A673 (cell line): ENCODE results near the gene PRR30. TPM values are rescaled to one million over a fixed set of nuclear protein-coding genes. Genes with fewer than 3 reads are reported as not detected.
"Not testable (repeated sequence)": the region's sequence is repeated elsewhere in the genome, so short reads cannot be mapped to it uniquely, and the experiment has no call there.

Source experiments
- BruUV-seq: library from RNA; stranded (reverse); fragments of 400-500 nt; replicated peaks from 2 replicates; lab custom pipeline; 2021; lab: Mats Ljungman, UMichigan
- CTCF ChIA-PET: fragments of 300-600 bp; sonication (Branson Sonifier 250); formaldehyde crosslinking; loops from one replicate; lab custom pipeline; 2022; ENCODE audit warnings: antibody characterized with exemption; lab: Charles Lee
- POLR2A ChIA-PET: fragments of 300-600 bp; sonication (Branson Sonifier 250); formaldehyde crosslinking; loops from one replicate; lab custom pipeline; 2022; ENCODE audit warnings: antibody characterized with exemption; ENCODE audit not compliant: low non-redundant PET; lab: Charles Lee
- DNase-seq: peaks from one replicate; pipeline ENCODE4 v3.0.0-alpha.2; 2015; ENCODE audit warnings: low spot score
- H3K27ac ChIP-seq: fragments of 200-600 bp; sonication (generic); 2 replicates; pipeline ENCODE4 v1.5.1; 2016; ENCODE audit warnings: mixed run types, low read depth, mild to moderate bottlenecking, mixed read lengths, antibody characterized with exemption, low read length; ENCODE audit not compliant: poor library complexity, severe bottlenecking
- H3K27me3 ChIP-seq: fragments of 200-600 bp; sonication (generic); replicated peaks from 2 replicates; pipeline ENCODE4 v1.6.1; 2017; ENCODE audit warnings: mixed run types, low read depth, mild to moderate bottlenecking, mixed read lengths, antibody characterized with exemption, low read length; ENCODE audit not compliant: insufficient read depth, poor library complexity
- H3K36me3 ChIP-seq: fragments of 200-600 bp; sonication (generic); 2 replicates; pipeline ENCODE4 v1.6.1; 2016; ENCODE audit warnings: mixed run types, mild to moderate bottlenecking, mixed read lengths, antibody characterized with exemption, low read length; ENCODE audit not compliant: insufficient read depth, poor library complexity, severe bottlenecking
- H3K4me1 ChIP-seq: fragments of 200-600 bp; sonication (generic); 2 replicates; pipeline ENCODE4 v1.6.1; 2017; ENCODE audit warnings: mixed run types, mild to moderate bottlenecking, mixed read lengths, antibody characterized with exemption, low read length; ENCODE audit not compliant: insufficient read depth, poor library complexity, severe bottlenecking
- H3K4me3 ChIP-seq: fragments of 200-600 bp; sonication (generic); 2 replicates; pipeline ENCODE4 v1.5.1; 2016; ENCODE audit warnings: low read depth, mixed run types, mild to moderate bottlenecking, mixed read lengths, low read length; ENCODE audit not compliant: poor library complexity, severe bottlenecking
- H3K9me3 ChIP-seq: fragments of 200-600 bp; sonication (generic); 2 replicates; pipeline ENCODE4 v1.6.1; 2016; ENCODE audit warnings: mixed run types, low read depth, mild to moderate bottlenecking, mixed read lengths, antibody characterized with exemption, low read length; ENCODE audit not compliant: poor library complexity, severe bottlenecking
- CTCF ChIP-seq: fragments of 300-800, 200-600 bp; sonication (generic); conservative IDR thresholded peaks from 2 replicates; pipeline ENCODE4 v1.5.1; 2017; ENCODE audit warnings: low read depth, mild to moderate bottlenecking, antibody characterized with exemption, low read length, moderate library complexity, mixed read lengths
- EZH2 ChIP-seq: fragments of 200-600 bp; sonication (generic); IDR thresholded peaks from 2 replicates; pipeline ENCODE4 v1.6.1; 2017; ENCODE audit warnings: borderline replicate concordance, low read depth, mild to moderate bottlenecking, mixed read lengths, antibody characterized with exemption, low read length; ENCODE audit not compliant: poor library complexity, severe bottlenecking
- intact Hi-C: fragments of 100-400 bp; cut with micrococcal nuclease; formaldehyde crosslinking; loops from one replicate; pipeline ENCODE4 v1.10.0; 2022; ENCODE audit not compliant: unreplicated experiment
- total RNA-seq: library from RNA; stranded (reverse); gene quantifications from 2 replicates; pipeline ENCODE4 v1.2.3, GENCODE V29; 2021

The PRR30 gene
- total RNA-seq, 1 experiment from 2014 or later = not detected

- CTCF ChIA-PET = not testable (repeated sequence)
Measured at GRCh38 chr2:27110603-27111352, 28.4 kb downstream of the PRR30 start.

GRCh38 chr2:27109083-27109482, 30.1 kb downstream of the PRR30 start:
- ChIA-PET POLR2A (interaction anchor here (0.6 kb wide), 1 partner anchor 67 kb away, joined by 3 read pairs; no protein-coding TSS in a partner anchor), CTCF (no interaction called here)
- Histone ChIP-seq H3K4me1 (no peaks in the 10 kb centered on the region), H3K27ac (no peak overlapping the region), H3K4me3 (no peak overlapping the region), H3K36me3 (no peaks in the 10 kb centered on the region), H3K9me3 (no peaks in the 10 kb centered on the region), H3K27me3 (no peaks in the 10 kb centered on the region)
- no TSS peak for BruUV-seq
- TF ChIP-seq EZH2 = no peak
- no peak for TF ChIP-seq CTCF
- intact Hi-C loops = no loop called here
- no peak for DNase-seq

More at GRCh38 chr2:27110603-27111352, 28.4 kb downstream of the PRR30 start:
- BruUV-seq, POLR2A ChIA-PET, DNase-seq, H3K36me3 ChIP-seq, H3K9me3 ChIP-seq, intact Hi-C loops, H3K27me3 ChIP-seq, H3K27ac ChIP-seq, H3K4me1 ChIP-seq, H3K4me3 ChIP-seq: not testable (repeated sequence)

GRCh38 chr2:27108221-27108620, 31.0 kb downstream of the PRR30 start:
- H3K4me3 ChIP-seq = no peak overlapping the region
- no peak overlapping the region for H3K27ac ChIP-seq
- H3K27me3 ChIP-seq = no peaks in the 10 kb centered on the region
- no peak for TF ChIP-seq EZH2
- TF ChIP-seq CTCF = no peak
- no peak for DNase-seq
- no TSS peak for BruUV-seq
- CTCF ChIA-PET = no interaction called here
- no peaks in the 10 kb centered on the region for H3K9me3 ChIP-seq
- POLR2A ChIA-PET = interaction anchor here (0.7 kb wide), 1 partner anchor 151 kb away, joined by 7 read pairs; no protein-coding TSS in a partner anchor
- no peaks in the 10 kb centered on the region for H3K36me3 ChIP-seq
- intact Hi-C loops = no loop called here
- H3K4me1 ChIP-seq = no peaks in the 10 kb centered on the region
